ENCODE results near the gene SHH. TPM values are rescaled to one million over a fixed set of nuclear protein-coding genes. Genes with fewer than 3 reads are reported as not detected.

Gene SHH
- total RNA-seq, 1 donor from 2014 or later, result 28.3 TPM

- H3K36me3 Mint-ChIP-seq, result no peaks in the 10 kb centered on the region
- TF ChIP-seq, protein P1, sequence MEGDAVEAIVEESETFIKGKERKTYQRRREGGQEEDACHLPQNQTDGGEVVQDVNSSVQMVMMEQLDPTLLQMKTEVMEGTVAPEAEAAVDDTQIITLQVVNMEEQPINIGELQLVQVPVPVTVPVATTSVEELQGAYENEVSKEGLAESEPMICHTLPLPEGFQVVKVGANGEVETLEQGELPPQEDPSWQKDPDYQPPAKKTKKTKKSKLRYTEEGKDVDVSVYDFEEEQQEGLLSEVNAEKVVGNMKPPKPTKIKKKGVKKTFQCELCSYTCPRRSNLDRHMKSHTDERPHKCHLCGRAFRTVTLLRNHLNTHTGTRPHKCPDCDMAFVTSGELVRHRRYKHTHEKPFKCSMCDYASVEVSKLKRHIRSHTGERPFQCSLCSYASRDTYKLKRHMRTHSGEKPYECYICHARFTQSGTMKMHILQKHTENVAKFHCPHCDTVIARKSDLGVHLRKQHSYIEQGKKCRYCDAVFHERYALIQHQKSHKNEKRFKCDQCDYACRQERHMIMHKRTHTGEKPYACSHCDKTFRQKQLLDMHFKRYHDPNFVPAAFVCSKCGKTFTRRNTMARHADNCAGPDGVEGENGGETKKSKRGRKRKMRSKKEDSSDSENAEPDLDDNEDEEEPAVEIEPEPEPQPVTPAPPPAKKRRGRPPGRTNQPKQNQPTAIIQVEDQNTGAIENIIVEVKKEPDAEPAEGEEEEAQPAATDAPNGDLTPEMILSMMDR (conservative IDR thresholded peaks at IDR 0.05), result no peak
- H3K4me3 Mint-ChIP-seq, result no peak overlapping the region
- H3K9me3 Mint-ChIP-seq, result no peaks in the 10 kb centered on the region
- H3K27ac Mint-ChIP-seq, result no peak overlapping the region
- no peak for DNase-seq (ENCODE audit: extremely low spot score, unreplicated experiment)
- peaks cover 16% of the 10 kb centered on the region for H3K27me3 Mint-ChIP-seq
- H3K4me1 Mint-ChIP-seq (ENCODE audit: unreplicated experiment), result peaks cover 3% of the 10 kb centered on the region
These were observed 23.4 kb upstream of the SHH start for GRCh38 chr7:155835446-155836215.

GRCh38 chr7:155834486-155835048 is 22.3 kb upstream of the SHH start:
- peaks cover 3% of the 10 kb centered on the region for H3K4me1 Mint-ChIP-seq (ENCODE audit: unreplicated experiment)
- peaks cover 12% of the 10 kb centered on the region for H3K27me3 Mint-ChIP-seq
- no peaks in the 10 kb centered on the region for H3K36me3 Mint-ChIP-seq
- DNase-seq (ENCODE audit: extremely low spot score, unreplicated experiment), result no peak
- H3K27ac Mint-ChIP-seq, result no peak overlapping the region
- H3K4me3 Mint-ChIP-seq, result no peak overlapping the region
- TF ChIP-seq, protein P1 (conservative IDR thresholded peaks at IDR 0.05), result no peak
- H3K9me3 Mint-ChIP-seq, result no peaks in the 10 kb centered on the region

DNA sequence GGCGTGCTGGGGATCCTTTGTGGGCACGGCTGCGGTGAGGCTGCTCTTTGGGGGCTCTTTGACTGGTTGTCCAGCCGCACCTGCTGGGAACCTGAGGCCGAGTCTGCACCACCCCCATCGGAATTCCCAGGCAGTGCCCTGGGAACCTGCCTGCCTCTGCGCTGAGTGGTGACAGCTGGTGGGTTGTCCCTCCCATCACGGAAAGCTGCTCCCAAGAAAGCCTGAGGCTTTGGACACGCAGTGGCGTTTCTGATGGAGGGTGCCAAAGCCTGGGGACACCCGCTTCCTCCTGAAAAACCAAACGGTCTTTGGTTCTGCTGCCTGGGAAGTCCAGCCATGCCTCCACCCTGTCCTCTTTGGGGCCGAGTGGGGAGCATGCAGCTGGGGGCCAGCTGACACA is 21.4 kb upstream of the SHH start:
- Mint-ChIP-seq H3K27me3 (peaks cover 11% of the 10 kb centered on the region), H3K27ac (no peak overlapping the region), H3K4me1 (ENCODE audit: unreplicated experiment) (peaks cover 3% of the 10 kb centered on the region), H3K36me3 (no peaks in the 10 kb centered on the region), H3K4me3 (no peak overlapping the region), H3K9me3 (no peaks in the 10 kb centered on the region)
- TF ChIP-seq, protein P1 (conservative IDR thresholded peaks at IDR 0.05), result no peak
- DNase-seq (ENCODE audit: extremely low spot score, unreplicated experiment), result no peak

DNA sequence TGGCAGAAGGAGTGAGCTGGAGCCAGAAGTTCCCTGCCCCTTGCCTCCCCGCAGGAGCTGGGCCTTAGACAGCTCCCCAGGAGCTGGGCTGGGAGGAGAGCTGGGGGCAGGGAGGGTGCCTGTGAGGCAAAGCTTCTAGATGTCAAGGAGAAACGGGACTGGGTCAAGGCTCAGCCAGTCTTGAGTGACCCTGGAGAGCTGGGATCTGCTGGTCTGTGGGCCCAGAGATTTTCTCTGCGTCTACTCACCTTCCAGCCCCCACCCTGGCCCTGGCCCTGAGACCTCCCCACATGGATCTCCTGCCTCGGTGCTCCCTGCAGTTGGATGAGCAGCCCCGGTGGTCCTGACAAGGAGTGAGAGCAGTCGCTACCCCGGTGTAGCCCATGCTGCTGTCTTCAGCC is 20.3 kb upstream of the SHH start:
- no peak for DNase-seq (ENCODE audit: extremely low spot score, unreplicated experiment)
- no peak overlapping the region for H3K27ac Mint-ChIP-seq

GRCh38 chr7:155831807-155832524 is 19.7 kb upstream of the SHH start:
- Mint-ChIP-seq H3K27ac (no peak overlapping the region), H3K9me3 (no peaks in the 10 kb centered on the region), H3K36me3 (no peaks in the 10 kb centered on the region), H3K27me3 (peaks cover 11% of the 10 kb centered on the region), H3K4me3 (no peak overlapping the region), H3K4me1 (ENCODE audit: unreplicated experiment) (peaks cover 3% of the 10 kb centered on the region)
- DNase-seq (ENCODE audit: extremely low spot score, unreplicated experiment), result no peak
- TF ChIP-seq, protein P1 (conservative IDR thresholded peaks at IDR 0.05), result no peak

More for the DNA sequence above, 20.3 kb upstream of the SHH start:
- TF ChIP-seq, protein P1 (conservative IDR thresholded peaks at IDR 0.05), result no peak
- Mint-ChIP-seq H3K36me3 (no peaks in the 10 kb centered on the region), H3K27me3 (peaks cover 11% of the 10 kb centered on the region), H3K4me3 (no peak overlapping the region), H3K4me1 (ENCODE audit: unreplicated experiment) (peaks cover 3% of the 10 kb centered on the region), H3K9me3 (no peaks in the 10 kb centered on the region)

All from type B pancreatic cell (in vitro differentiated cells).